WTC11 (cell line): ENCODE results near the gene COL19A1. TPM values are rescaled to one million over a fixed set of nuclear protein-coding genes. Genes with fewer than 3 reads are reported as not detected.

Experiments
- ATAC-seq: fragments of 200-7000 bp; cut with Tn5 transposase; 2 replicates; pipeline ENCODE4 v1.10.0; 2021; ENCODE audit warnings: mild to moderate bottlenecking, moderate library complexity
- CTCF ChIA-PET: fragments of 300-600 bp; sonication (Branson Sonifier 250); formaldehyde crosslinking; loops from one replicate; lab custom pipeline; 2021; ENCODE audit warnings: antibody characterized with exemption; lab: Charles Lee
- POLR2A ChIA-PET: fragments of 350-600 bp; sonication (Branson Sonifier 250); formaldehyde crosslinking; loops from one replicate; lab custom pipeline; 2021; ENCODE audit warnings: antibody characterized with exemption; lab: Charles Lee
- DNase-seq: peaks from one replicate; pipeline ENCODE4 v3.0.0; 2021; ENCODE audit warnings: low spot score
- H3K27ac Mint-ChIP-seq: 2 replicates; pipeline ENCODE4 v1.8.0; 2021; ENCODE audit warnings: mixed read lengths
- H3K27me3 Mint-ChIP-seq: 2 replicates; pipeline ENCODE4 v1.8.0; 2021; ENCODE audit warnings: low read depth, mild to moderate bottlenecking, moderate library complexity, mixed read lengths
- H3K36me3 Mint-ChIP-seq: 2 replicates; pipeline ENCODE4 v1.8.0; 2021; ENCODE audit warnings: mixed read lengths
- H3K4me1 Mint-ChIP-seq: 2 replicates; pipeline ENCODE4 v1.8.0; 2022; ENCODE audit warnings: mixed read lengths
- H3K4me3 Mint-ChIP-seq: 2 replicates; pipeline ENCODE4 v1.8.0; 2021; ENCODE audit warnings: mild to moderate bottlenecking, moderate library complexity, mixed read lengths
- H3K9me3 Mint-ChIP-seq: 2 replicates; pipeline ENCODE4 v1.8.0; 2021; ENCODE audit warnings: mixed read lengths
- AR ChIP-seq: fragments of 250-450 bp; sonication (Bioruptor Pico); IDR thresholded peaks from 2 replicates; pipeline ENCODE4 v1.9.0; 2021; ENCODE audit warnings: mild to moderate bottlenecking
- ARID4B ChIP-seq: sonication (generic); formaldehyde crosslinking; IDR thresholded peaks from 2 replicates; pipeline ENCODE4 v1.8.0; 2023; ENCODE audit warnings: missing genetic modification reagents, mild to moderate bottlenecking, borderline replicate concordance
- ATF1 ChIP-seq: sonication (generic); formaldehyde crosslinking; IDR thresholded peaks from 2 replicates; pipeline ENCODE4 v1.8.1; 2023; ENCODE audit warnings: mild to moderate bottlenecking, moderate library complexity, missing genetic modification reagents
- ATF2 ChIP-seq: sonication (generic); formaldehyde crosslinking; IDR thresholded peaks from 2 replicates; pipeline ENCODE4 v1.8.1; 2022; ENCODE audit warnings: low read depth, missing genetic modification reagents, borderline replicate concordance
- CREM ChIP-seq: sonication (generic); formaldehyde crosslinking; IDR thresholded peaks from 2 replicates; pipeline ENCODE4 v1.8.1; 2022; ENCODE audit warnings: mild to moderate bottlenecking, missing genetic modification reagents, moderate library complexity
- E2F5 ChIP-seq: sonication (generic); formaldehyde crosslinking; IDR thresholded peaks from 2 replicates; pipeline ENCODE4 v1.8.1; 2022; ENCODE audit warnings: mild to moderate bottlenecking, moderate library complexity, missing genetic modification reagents
- EMX1 ChIP-seq: fragments of 250-450 bp; sonication (Bioruptor Pico); IDR thresholded peaks from 2 replicates; pipeline ENCODE4 v1.8.0; 2021; ENCODE audit warnings: mild to moderate bottlenecking
- ETV6 ChIP-seq: sonication (generic); formaldehyde crosslinking; IDR thresholded peaks from 2 replicates; pipeline ENCODE4 v1.8.1; 2022; ENCODE audit warnings: mild to moderate bottlenecking, missing genetic modification reagents
- FOXJ3 ChIP-seq: sonication (generic); formaldehyde crosslinking; IDR thresholded peaks from 2 replicates; pipeline ENCODE4 v1.9.0; 2021; ENCODE audit warnings: missing genetic modification reagents, mild to moderate bottlenecking, borderline replicate concordance
- IRF1 ChIP-seq: sonication (generic); formaldehyde crosslinking; IDR thresholded peaks from 2 replicates; pipeline ENCODE4 v1.8.0; 2023; ENCODE audit warnings: missing genetic modification reagents
- JUN ChIP-seq: sonication (generic); formaldehyde crosslinking; IDR thresholded peaks from 2 replicates; pipeline ENCODE4 v1.8.0; 2023; ENCODE audit warnings: mild to moderate bottlenecking, missing genetic modification reagents
- NFYB ChIP-seq: sonication (generic); formaldehyde crosslinking; conservative IDR thresholded peaks from 2 replicates; pipeline ENCODE4 v1.8.0; 2022; ENCODE audit warnings: low read depth, missing genetic modification reagents
- RORB ChIP-seq: fragments of 250-450 bp; sonication (Bioruptor Pico); IDR thresholded peaks from 2 replicates; pipeline ENCODE4 v1.9.0; 2021; ENCODE audit warnings: mild to moderate bottlenecking
- TEAD1 ChIP-seq: sonication (generic); formaldehyde crosslinking; IDR thresholded peaks from 2 replicates; pipeline ENCODE4 v1.8.0; 2022; ENCODE audit warnings: mild to moderate bottlenecking, missing genetic modification reagents
- ZBTB43 ChIP-seq: sonication (generic); formaldehyde crosslinking; IDR thresholded peaks from 2 replicates; pipeline ENCODE4 v1.8.1; 2023; ENCODE audit warnings: mild to moderate bottlenecking, missing genetic modification reagents
- ZNF423 ChIP-seq: fragments of 250-450 bp; sonication (Bioruptor Pico); IDR thresholded peaks from 2 replicates; pipeline ENCODE4 v2.1.2; 2022; ENCODE audit warnings: mild to moderate bottlenecking, moderate library complexity
- total RNA-seq: library from RNA; stranded (reverse); gene quantifications from 3 replicates; pipeline ENCODE4 v1.2.3, GENCODE V29; 2021
- TF ChIP-seq, protein P1 (sequence below): sonication (generic); formaldehyde crosslinking; IDR thresholded peaks from 2 replicates; pipeline ENCODE4 v1.8.1; 2022; ENCODE audit warnings: missing genetic modification reagents, borderline replicate concordance
- TF ChIP-seq, protein P2 (sequence below): fragments of 250-450 bp; sonication (Bioruptor Pico); IDR thresholded peaks from 2 replicates; pipeline ENCODE4 v2.1.2; 2022; ENCODE audit warnings: mild to moderate bottlenecking, moderate library complexity
- TF ChIP-seq, protein P3 (sequence below): fragments of 250-450 bp; sonication (Bioruptor Pico); IDR thresholded peaks from 2 replicates; pipeline ENCODE4 v1.9.0; 2021; ENCODE audit warnings: moderate library complexity, mild to moderate bottlenecking, inconsistent platforms, borderline replicate concordance
- TF ChIP-seq, protein P4 (sequence below): sonication (generic); formaldehyde crosslinking; IDR thresholded peaks from 2 replicates; pipeline ENCODE4 v1.8.0; 2022; ENCODE audit warnings: mild to moderate bottlenecking, missing genetic modification reagents

COL19A1 gene
- total RNA-seq, 1 experiment from 2014 or later, result not detected

DNA sequence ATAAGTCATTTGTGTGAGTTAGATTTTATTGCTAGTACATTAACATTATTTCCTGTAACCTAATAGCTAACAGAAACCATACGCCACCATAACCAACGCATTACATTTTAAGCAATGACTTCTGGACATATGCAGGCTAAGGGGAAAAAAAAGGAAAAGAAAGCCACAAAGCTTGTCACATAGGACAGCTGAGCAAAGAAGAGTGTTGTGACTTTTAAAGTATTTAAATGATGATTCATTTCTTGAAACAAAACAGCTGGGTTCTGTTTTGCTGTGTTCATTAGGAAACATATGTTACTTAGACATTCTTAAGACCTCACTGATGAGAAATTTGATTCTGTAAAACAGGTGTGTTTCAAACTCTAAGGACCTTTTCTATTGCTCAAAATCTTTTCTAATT lies 265.2 kb downstream of the COL19A1 start:
- Mint-ChIP-seq H3K27me3 (peaks cover 9% of the 10 kb centered on the region; the same call in 1 of the 2 replicates), H3K4me1 (peaks cover 18% of the 10 kb centered on the region), H3K9me3 (no peaks in the 10 kb centered on the region), H3K27ac (no peak overlapping the region), H3K36me3 (no peaks in the 10 kb centered on the region), H3K4me3 (no peak overlapping the region)
- TF ChIP-seq, protein P1, sequence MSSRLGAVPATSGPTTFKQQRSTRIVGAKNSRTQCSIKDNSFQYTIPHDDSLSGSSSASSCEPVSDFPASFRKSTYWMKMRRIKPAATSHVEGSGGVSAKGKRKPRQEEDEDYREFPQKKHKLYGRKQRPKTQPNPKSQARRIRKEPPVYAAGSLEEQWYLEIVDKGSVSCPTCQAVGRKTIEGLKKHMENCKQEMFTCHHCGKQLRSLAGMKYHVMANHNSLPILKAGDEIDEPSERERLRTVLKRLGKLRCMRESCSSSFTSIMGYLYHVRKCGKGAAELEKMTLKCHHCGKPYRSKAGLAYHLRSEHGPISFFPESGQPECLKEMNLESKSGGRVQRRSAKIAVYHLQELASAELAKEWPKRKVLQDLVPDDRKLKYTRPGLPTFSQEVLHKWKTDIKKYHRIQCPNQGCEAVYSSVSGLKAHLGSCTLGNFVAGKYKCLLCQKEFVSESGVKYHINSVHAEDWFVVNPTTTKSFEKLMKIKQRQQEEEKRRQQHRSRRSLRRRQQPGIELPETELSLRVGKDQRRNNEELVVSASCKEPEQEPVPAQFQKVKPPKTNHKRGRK, result no peak
- no peak for TF ChIP-seq ZNF423
- TF ChIP-seq E2F5 (CRISPR knock-in tag), result no peak
- no peak for TF ChIP-seq JUN (CRISPR knock-in tag)
- no peak for TF ChIP-seq ATF1 (CRISPR knock-in tag)
- TF ChIP-seq NFYB (CRISPR knock-in tag), result no peak
- no peak for TF ChIP-seq IRF1 (CRISPR knock-in tag)
- TF ChIP-seq FOXJ3, result no peak
- no peak for TF ChIP-seq CREM (CRISPR knock-in tag)
- no peak for TF ChIP-seq EMX1
- no peak for TF ChIP-seq TEAD1 (CRISPR knock-in tag)
- TF ChIP-seq ETV6 (CRISPR knock-in tag), result no peak
- POLR2A ChIA-PET, result no interaction called here
- CTCF ChIA-PET, result interaction anchor here (0.6 kb wide), 1 partner anchor 748 kb away, joined by 3 read pairs; no protein-coding TSS in a partner anchor
- no peak for DNase-seq
- no peak for ATAC-seq

DNA sequence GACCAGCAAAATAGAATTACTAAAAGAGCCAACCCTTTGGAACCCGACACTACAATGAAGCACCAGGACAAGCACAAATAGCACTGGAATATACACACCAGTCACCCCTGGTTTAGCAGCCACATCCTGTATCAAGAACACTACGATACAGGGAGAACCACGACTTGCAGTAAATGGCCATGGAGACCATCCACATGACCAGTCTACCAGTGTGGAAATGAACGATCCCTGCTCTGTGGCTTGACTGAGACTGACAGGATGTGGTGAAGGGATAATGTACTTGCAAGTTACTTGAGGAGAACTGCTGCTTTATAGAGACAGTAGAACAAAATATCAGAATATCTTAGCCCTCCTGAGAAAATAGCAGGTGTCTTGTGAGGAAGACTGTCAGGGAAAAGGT lies 266.9 kb downstream of the COL19A1 start:
- DNase-seq, result no peak
- ChIA-PET POLR2A (no interaction called here), CTCF (no interaction called here)
- ATAC-seq, result no peak
- no peaks in the 10 kb centered on the region for H3K9me3 Mint-ChIP-seq
- H3K4me3 Mint-ChIP-seq, result no peak overlapping the region
- no peak overlapping the region for H3K27ac Mint-ChIP-seq
- peaks cover 36% of the 10 kb centered on the region for H3K4me1 Mint-ChIP-seq
- no peaks in the 10 kb centered on the region for H3K36me3 Mint-ChIP-seq
- peaks cover 9% of the 10 kb centered on the region; the same call in 1 of the 2 replicates for H3K27me3 Mint-ChIP-seq
- TF ChIP-seq, protein P2, sequence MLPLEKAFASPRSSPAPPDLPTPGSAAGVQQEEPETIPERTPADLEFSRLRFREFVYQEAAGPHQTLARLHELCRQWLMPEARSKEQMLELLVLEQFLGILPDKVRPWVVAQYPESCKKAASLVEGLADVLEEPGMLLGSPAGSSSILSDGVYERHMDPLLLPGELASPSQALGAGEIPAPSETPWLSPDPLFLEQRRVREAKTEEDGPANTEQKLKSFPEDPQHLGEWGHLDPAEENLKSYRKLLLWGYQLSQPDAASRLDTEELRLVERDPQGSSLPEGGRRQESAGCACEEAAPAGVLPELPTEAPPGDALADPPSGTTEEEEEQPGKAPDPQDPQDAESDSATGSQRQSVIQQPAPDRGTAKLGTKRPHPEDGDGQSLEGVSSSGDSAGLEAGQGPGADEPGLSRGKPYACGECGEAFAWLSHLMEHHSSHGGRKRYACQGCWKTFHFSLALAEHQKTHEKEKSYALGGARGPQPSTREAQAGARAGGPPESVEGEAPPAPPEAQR, result no peak
- no peak for TF ChIP-seq RORB
- TF ChIP-seq ARID4B (CRISPR knock-in tag), result no peak
- TF ChIP-seq, protein P3, sequence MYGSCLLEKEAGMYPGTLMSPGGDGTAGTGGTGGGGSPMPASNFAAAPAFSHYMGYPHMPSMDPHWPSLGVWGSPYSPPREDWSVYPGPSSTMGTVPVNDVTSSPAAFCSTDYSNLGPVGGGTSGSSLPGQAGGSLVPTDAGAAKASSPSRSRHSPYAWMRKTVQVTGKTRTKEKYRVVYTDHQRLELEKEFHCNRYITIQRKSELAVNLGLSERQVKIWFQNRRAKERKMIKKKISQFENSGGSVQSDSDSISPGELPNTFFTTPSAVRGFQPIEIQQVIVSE (CRISPR knock-in tag), result no peak
- TF ChIP-seq, protein P4, sequence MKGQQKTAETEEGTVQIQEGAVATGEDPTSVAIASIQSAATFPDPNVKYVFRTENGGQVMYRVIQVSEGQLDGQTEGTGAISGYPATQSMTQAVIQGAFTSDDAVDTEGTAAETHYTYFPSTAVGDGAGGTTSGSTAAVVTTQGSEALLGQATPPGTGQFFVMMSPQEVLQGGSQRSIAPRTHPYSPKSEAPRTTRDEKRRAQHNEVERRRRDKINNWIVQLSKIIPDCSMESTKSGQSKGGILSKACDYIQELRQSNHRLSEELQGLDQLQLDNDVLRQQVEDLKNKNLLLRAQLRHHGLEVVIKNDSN, result no peak
- no peak for TF ChIP-seq ATF2 (CRISPR knock-in tag)
- TF ChIP-seq AR (CRISPR knock-in tag), result no peak
- TF ChIP-seq ZBTB43 (CRISPR knock-in tag), result no peak
